Duodenal mucosa (tissue), 2 donors: ENCODE data around the gene SLC9A7.

ENCODE experiments used
- H3K27ac ChIP-seq: one replicate; pipeline ENCODE4 v1.7.0; 2013; ENCODE audit warnings: low read depth, low read length
- H3K27me3 ChIP-seq, 2 donors: one replicate each; pipeline ENCODE4 v1.7.0; 2013; ENCODE audit warnings: low read length in 2 of 2, control low read depth in 1 of 2; ENCODE audit not compliant: insufficient read depth in 2 of 2, control insufficient read depth in 1 of 2
- H3K36me3 ChIP-seq, 2 donors: one replicate each; pipeline ENCODE4 v1.7.0; 2013; ENCODE audit warnings: low read length in 2 of 2, control low read depth in 1 of 2; ENCODE audit not compliant: insufficient read depth in 2 of 2, control insufficient read depth in 1 of 2
- H3K4me1 ChIP-seq, 2 donors: one replicate each; pipeline ENCODE4 v1.7.0; 2013; ENCODE audit warnings: low read length in 2 of 2, control low read depth in 1 of 2; ENCODE audit not compliant: insufficient read depth in 2 of 2, control insufficient read depth in 1 of 2
- H3K4me3 ChIP-seq, 2 donors: one replicate each; pipeline ENCODE4 v1.7.0; 2013; ENCODE audit warnings: low read length in 2 of 2, low read depth in 1 of 2
- H3K9ac ChIP-seq, 2 donors: one replicate each; pipeline ENCODE4 v1.7.0; 2013; ENCODE audit warnings: low read length in 2 of 2, low read depth in 1 of 2
- H3K9me3 ChIP-seq, 2 donors: one replicate each; pipeline ENCODE4 v1.7.0; 2013; ENCODE audit warnings: low read length in 2 of 2, control low read depth in 1 of 2; ENCODE audit not compliant: control insufficient read depth in 1 of 2

SLC9A7 gene

DNA sequence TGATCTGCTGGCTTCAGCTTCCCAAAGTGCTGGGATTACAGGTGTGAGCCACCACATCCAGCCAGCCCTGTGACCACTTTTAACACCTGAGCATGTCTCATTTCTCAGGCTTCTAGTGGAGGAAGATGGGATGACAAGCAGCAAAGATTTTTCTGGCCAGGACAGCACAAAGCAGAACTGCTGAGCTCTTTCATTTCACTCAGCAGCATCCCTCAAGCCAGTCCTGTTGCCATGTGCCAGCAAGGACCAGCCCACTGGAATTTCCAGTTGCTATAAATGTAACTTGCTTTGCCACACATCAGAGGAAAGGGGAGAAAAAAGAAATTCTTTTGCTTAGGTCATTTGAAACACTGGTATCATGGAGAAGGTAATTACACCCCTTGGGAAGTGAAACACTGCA lies 75.9 kb downstream of the SLC9A7 start:
- no peaks in the 10 kb centered on the region for H3K4me1 ChIP-seq
- no peaks in the 10 kb centered on the region for H3K27me3 ChIP-seq
- no peak overlapping the region for H3K9ac ChIP-seq
- H3K36me3 ChIP-seq: no peaks in the 10 kb centered on the region
- H3K9me3 ChIP-seq: no peaks in the 10 kb centered on the region
- H3K27ac ChIP-seq: no peak overlapping the region
- no peak overlapping the region for H3K4me3 ChIP-seq

DNA sequence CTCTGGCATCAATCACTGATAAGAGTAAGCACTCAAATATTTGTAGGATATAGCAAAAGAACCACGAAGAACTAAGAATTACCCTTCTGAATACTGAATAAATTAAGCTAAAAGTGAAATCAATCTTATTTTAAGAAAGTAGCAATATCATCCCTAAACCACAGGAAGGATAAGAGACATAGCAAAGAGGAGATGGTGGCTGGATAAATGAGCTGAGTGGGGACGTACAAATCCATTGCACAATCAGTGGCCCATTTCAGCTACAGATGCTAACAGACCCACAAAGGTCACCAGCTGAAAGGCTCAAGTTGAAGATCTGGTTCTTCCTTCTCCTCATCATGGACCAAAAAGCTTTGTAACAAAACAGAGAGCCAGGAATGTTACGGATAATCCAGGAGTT lies 77.1 kb downstream of the SLC9A7 start:
- no peak overlapping the region for H3K9ac ChIP-seq
- H3K36me3 ChIP-seq: no peaks in the 10 kb centered on the region
- no peak overlapping the region for H3K27ac ChIP-seq

DNA sequence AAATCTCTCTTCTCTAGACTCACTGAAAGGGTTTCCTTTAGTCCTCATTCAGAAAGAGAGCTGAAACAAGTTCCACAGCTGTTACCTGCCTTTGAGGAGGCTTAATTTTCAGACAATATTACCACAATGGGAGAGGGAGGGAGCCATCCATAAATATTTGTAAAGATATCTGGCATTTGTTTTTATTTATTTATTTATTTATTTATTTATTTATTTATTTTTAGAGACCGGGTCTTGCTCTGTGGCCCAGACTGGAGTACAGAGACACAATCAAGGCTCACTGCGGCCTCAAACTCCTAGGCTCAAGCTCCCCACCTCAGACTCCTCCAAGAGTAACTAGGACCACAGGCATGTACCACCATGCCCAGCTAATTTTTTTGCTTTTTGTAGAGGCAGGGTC lies 80.7 kb downstream of the SLC9A7 start:
- no peaks in the 10 kb centered on the region for H3K36me3 ChIP-seq
- no peak overlapping the region for H3K9ac ChIP-seq
- no peaks in the 10 kb centered on the region for H3K27me3 ChIP-seq
- no peak overlapping the region for H3K27ac ChIP-seq
- H3K9me3 ChIP-seq: no peaks in the 10 kb centered on the region
- no peaks in the 10 kb centered on the region for H3K4me1 ChIP-seq
- H3K4me3 ChIP-seq: no peak overlapping the region

More for the DNA sequence above, 77.1 kb downstream of the SLC9A7 start:
- Histone ChIP-seq H3K4me3 (no peak overlapping the region), H3K9me3 (no peaks in the 10 kb centered on the region), H3K27me3 (no peaks in the 10 kb centered on the region), H3K4me1 (no peaks in the 10 kb centered on the region)

DNA sequence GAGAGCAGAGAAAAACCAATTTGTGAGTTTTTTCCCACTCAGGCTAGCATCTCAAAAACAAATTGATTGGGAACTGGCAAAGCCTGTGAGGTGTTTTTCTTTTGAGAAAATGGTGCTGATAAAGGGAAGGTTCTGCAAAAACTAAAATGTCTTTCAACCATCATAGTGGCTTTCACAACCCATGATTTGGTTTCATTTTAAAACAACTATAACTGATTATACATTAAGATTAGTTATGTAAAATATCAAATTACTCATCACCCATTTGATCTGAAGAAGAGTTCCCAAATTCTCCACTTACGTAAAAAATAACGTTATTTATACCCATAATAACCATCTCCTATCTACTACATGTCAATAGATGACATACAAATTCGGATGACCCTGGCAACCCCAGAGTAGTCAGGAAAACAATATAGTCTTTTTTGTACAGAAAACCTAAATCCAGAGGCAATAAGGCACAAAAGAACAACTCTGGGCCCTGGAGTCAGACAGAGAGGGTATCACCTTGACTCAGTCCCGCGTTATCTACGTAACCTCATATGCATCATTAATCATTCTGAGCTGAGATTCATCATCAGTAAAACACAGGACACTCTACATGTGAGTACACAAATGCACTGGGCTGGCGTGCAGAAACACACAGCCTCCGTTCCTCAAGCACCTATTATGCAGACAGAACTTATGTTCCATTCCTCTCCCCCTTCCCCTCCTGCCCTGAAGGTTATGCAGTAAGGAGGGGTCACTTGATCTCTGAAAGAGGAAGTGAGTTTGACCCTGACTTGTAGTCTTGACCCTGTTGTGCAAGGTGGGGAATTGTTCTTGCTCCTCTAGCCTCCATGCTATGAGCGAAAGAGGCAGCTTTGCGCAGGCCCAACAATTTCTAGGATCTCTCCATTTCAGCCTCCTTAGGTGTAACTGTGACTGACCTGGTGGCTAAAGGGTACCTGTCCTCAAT lies 82.2 kb downstream of the SLC9A7 start:
- no peaks in the 10 kb centered on the region for H3K27me3 ChIP-seq
- H3K9ac ChIP-seq: no peak overlapping the region
- no peak overlapping the region for H3K4me3 ChIP-seq
- no peaks in the 10 kb centered on the region for H3K9me3 ChIP-seq
- H3K27ac ChIP-seq: no peak overlapping the region
- H3K4me1 ChIP-seq: no peaks in the 10 kb centered on the region
- no peaks in the 10 kb centered on the region for H3K36me3 ChIP-seq

DNA sequence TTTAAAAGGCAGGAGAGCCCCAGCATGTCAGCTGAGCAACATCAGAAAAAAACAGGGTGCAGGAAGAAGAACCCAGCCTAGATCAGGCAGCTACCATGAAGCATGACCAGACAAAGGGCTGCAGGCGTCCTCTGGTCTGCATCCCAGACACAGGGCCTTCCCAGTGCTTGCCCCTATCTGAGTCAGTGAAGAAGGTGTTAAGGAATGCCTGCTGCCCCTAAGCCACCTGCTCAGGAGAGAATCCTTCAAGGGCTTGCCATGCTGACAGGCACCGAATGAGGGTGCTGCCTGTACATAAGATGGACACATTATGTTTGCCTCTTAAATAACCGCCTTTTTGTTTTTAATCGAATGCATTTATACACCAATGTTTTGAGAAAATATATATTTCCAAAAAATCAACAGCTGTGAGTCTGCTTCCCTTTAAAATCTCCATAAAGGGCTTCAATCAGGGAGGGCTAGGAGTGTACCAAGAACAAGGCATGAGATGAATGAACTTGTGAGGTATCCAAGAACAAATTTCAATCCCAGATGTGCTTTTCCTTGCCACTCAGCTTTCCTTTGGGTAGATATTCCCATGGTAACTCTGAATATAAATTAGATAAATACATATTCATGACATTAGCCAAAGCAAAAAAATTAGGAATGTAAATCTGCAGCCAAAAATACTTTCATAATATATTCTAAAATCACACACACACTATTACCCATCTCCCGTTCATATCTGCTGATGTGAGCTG lies 85.1 kb downstream of the SLC9A7 start:
- H3K9ac ChIP-seq: no peak overlapping the region
- no peaks in the 10 kb centered on the region for H3K36me3 ChIP-seq
- H3K4me1 ChIP-seq: no peaks in the 10 kb centered on the region
- H3K4me3 ChIP-seq: no peak overlapping the region
- no peaks in the 10 kb centered on the region for H3K9me3 ChIP-seq
- H3K27ac ChIP-seq: no peak overlapping the region
- H3K27me3 ChIP-seq: no peaks in the 10 kb centered on the region

DNA sequence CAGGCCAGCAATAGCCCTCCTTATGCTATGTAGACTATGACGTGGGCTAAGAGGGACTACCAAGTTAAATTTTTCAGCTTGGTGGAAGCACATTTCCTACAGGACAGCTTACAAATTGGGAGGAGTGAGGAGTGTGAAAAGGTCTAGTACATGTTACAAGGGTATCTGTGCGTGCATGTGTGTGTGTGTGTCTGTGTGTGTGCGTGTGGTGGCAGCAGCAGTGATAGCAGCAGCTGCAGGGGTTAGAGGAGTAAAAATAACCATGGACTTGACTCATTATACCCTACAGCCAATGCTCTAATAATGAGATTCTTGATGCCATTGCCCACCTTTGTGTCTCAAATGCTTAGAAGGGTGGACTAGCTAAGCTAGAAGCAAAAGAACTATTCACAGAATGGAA lies 88.6 kb downstream of the SLC9A7 start:
- Histone ChIP-seq H3K4me3 (no peak overlapping the region), H3K27me3 (no peaks in the 10 kb centered on the region), H3K4me1 (no peaks in the 10 kb centered on the region), H3K9ac (no peak overlapping the region), H3K27ac (no peak overlapping the region), H3K9me3 (no peaks in the 10 kb centered on the region), H3K36me3 (no peaks in the 10 kb centered on the region)

DNA sequence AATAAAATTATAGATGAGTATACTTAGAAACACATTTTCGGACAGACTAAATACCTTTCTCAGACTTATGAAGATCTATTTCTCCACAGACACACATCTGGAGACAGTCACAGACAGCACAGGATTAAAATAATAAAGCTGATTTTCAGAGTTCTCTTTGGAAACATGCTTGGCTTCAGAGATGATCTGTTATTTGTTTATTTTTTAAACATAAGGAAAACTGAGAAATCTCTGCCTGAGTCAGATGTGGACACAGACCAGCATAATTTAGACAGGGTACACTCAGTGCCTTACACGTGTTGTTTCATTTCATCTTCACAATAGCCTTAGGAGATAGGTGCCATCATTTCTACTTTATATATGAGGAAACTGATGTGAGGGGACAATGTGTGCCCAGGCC lies 92.1 kb downstream of the SLC9A7 start:
- Histone ChIP-seq H3K9me3 (no peaks in the 10 kb centered on the region), H3K4me1 (no peaks in the 10 kb centered on the region), H3K9ac (no peak overlapping the region), H3K4me3 (no peak overlapping the region), H3K36me3 (no peaks in the 10 kb centered on the region), H3K27ac (no peak overlapping the region), H3K27me3 (no peaks in the 10 kb centered on the region)

DNA sequence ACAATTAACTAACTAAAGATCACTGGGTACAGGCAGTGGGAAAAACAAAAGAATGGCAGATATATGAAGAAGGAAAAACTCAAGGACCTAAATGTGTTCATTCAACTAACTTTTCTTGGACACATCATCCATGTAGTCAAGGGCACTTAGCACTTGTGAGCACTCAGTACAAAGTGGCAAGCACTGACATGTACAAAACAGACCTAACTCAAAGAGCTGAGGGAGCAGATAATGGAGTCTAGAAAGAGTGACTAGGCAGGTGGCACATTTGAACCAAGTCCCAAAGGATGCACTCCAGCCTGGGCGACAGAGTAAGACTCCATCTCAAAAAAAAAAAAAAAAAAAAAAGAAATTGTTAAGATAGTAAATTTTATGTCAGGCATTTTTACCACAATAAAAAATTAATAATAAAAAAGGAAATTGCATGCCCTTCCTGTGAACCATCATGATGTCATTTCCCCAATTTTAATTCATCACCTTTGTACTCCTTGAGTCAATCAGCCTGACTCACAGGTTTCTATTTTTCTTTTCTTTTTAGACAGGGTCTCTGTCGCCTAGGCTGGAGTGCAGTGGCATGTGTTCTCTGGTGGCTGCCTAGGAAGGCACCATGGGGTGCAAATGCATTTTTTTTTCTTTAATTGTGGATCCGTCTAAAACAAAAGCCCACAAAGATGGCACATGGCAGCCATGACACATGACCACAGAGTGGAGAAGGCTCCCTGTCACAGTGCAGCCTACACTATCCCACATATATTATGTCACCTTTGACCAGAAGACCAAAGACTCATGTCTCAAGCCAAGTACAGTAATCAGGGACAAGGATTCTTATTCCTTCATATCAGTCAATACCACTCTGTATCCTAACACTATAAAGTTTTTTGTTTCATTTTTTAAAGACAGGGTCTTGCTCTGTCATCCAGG lies 93.4 kb downstream of the SLC9A7 start:
- Histone ChIP-seq H3K36me3 (no peaks in the 10 kb centered on the region), H3K27me3 (no peaks in the 10 kb centered on the region), H3K4me1 (no peaks in the 10 kb centered on the region), H3K9ac (no peak overlapping the region), H3K27ac (no peak overlapping the region), H3K9me3 (no peaks in the 10 kb centered on the region), H3K4me3 (no peak overlapping the region)

DNA sequence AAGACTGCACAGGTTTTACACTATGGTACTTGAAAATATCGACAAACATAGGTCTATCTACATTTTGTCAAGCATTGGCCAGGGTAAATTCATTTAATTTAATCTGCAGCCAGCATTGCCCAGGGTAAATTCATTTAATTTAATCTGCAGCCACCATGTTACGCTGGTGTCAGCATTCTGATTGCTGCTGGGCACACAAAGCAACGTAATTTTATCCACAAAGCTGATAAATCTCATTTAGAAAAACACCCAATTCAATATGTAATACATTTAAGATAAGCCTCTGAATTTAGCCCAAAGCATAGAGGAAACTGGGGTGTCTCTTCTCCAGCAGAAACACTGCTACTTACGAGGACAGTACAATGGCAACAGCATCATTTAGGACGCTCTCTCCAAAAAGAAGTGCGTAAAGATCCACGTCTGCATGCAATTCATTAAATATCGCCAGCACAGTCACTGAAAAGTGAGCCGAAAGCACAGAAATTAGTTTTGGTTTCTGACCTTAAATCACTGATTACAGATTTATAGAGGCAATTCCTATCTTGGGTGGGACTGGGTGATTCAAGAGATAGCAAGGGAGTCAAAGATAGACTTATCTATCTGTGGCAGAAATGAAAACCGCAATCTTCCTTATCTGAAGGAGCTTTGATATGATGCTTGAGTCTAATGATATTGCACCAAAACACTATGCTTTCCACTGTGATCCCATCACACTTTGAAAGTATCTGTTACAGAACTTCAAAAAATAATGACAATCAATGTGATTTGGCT lies 96.5 kb downstream of the SLC9A7 start:
- H3K4me1 ChIP-seq: no peaks in the 10 kb centered on the region
- H3K27ac ChIP-seq: no peak overlapping the region
- no peak overlapping the region for H3K4me3 ChIP-seq
- no peaks in the 10 kb centered on the region for H3K27me3 ChIP-seq
- no peaks in the 10 kb centered on the region for H3K36me3 ChIP-seq
- H3K9ac ChIP-seq: no peak overlapping the region
- no peaks in the 10 kb centered on the region for H3K9me3 ChIP-seq
